HCT116 (cell line): Measurements from ENCODE around the gene ZNF519. TPM values are rescaled to one million over a fixed set of nuclear protein-coding genes. Genes with fewer than 3 reads are reported as not detected.
"Not testable (repeated sequence)": the region's sequence is repeated elsewhere in the genome, so short reads cannot be mapped to it uniquely, and the experiment has no call there.

Source experiments
- ATAC-seq: fragments of 200-7000 bp; cut with Tn5 transposase; 2 replicates; pipeline ENCODE4 v1.9.1; 2020; ENCODE audit warnings: mild to moderate bottlenecking, moderate library complexity
- BruUV-seq: library from RNA; stranded (reverse); fragments of 400-500 nt; replicated peaks from 2 replicates; lab custom pipeline; 2021; lab: Mats Ljungman, UMichigan
- CTCF ChIA-PET: fragments of 300-600 bp; sonication (Branson Sonifier 250); formaldehyde crosslinking; loops from one replicate; lab custom pipeline; 2021; ENCODE audit warnings: antibody characterized with exemption; lab: Charles Lee
- POLR2A ChIA-PET: fragments of 300-600, 350-600 bp; sonication (Branson Sonifier 250); formaldehyde crosslinking; loops from one replicate; lab custom pipeline; 2021; ENCODE audit warnings: antibody characterized with exemption; lab: Charles Lee
- RAD21 ChIA-PET, 2 experiments: fragments of 300-600 bp; sonication (Branson Sonifier 250); formaldehyde crosslinking; loops; one replicate each; lab custom pipeline; 2023; ENCODE audit warnings: low total read pairs in 2 of 2; ENCODE audit not compliant: uncharacterized antibody in 2 of 2, unreplicated experiment in 2 of 2, low non-redundant PET in 1 of 2; lab: Charles Lee
- DNase-seq: peaks from one replicate; pipeline ENCODE4 v3.0.0-alpha.2; 2010; ENCODE audit warnings: low read depth, low spot score
- H2AFZ ChIP-seq: fragments of 200-600 bp; shearing (Covaris generic), sonication (generic); 2 replicates; pipeline ENCODE4 v1.6.1; 2017; ENCODE audit warnings: low read depth, mixed run types, mixed read lengths, antibody characterized with exemption, low read length; ENCODE audit not compliant: poor library complexity, severe bottlenecking
- H3K27ac ChIP-seq: 2 replicates; pipeline ENCODE4 v1.5.1; 2012; ENCODE audit warnings: low read depth, low read length
- H3K27me3 ChIP-seq: fragments of 200-600 bp; sonication (generic); 2 replicates; pipeline ENCODE4 v1.6.1; 2016; ENCODE audit warnings: mixed run types, low read length, mixed read lengths; ENCODE audit not compliant: insufficient read depth
- H3K36me3 ChIP-seq, 2 experiments: fragments of 200-500 bp in 1 of 2; fragments of 200-600 bp in 1 of 2; sonication (Bioruptor generic) in 1 of 2; sonication (generic) in 1 of 2; 2 replicates each; pipeline versions ENCODE4 v1.5.1 to v1.6.1; 2014 to 2016; ENCODE audit warnings: low read length in 2 of 2, inconsistent platforms in 1 of 2, mixed read lengths in 1 of 2, mixed run types in 1 of 2; ENCODE audit not compliant: insufficient read depth in 2 of 2, control insufficient read depth in 1 of 2
- H3K4me1 ChIP-seq, 2 experiments: fragments of 200-600 bp in 1 of 2; sonication (generic) in 1 of 2; 2 replicates each; pipeline versions ENCODE4 v1.5.1 to v1.6.1; 2012 to 2017; ENCODE audit warnings: low read length in 2 of 2, inconsistent platforms in 1 of 2, mild to moderate bottlenecking in 1 of 2, mixed read lengths in 1 of 2, mixed run types in 1 of 2, moderate library complexity in 1 of 2; ENCODE audit not compliant: insufficient read depth in 2 of 2, control insufficient read depth in 1 of 2
- H3K4me2 ChIP-seq: fragments of 200-600 bp; sonication (generic); 2 replicates; pipeline ENCODE4 v1.6.1; 2017; ENCODE audit warnings: mixed run types, low read length, mixed read lengths
- H3K4me3 ChIP-seq, 2 experiments: fragments of 200-600 bp in 1 of 2; sonication (generic) in 1 of 2; replicated peaks in 1 of 2; 2 replicates each; pipeline ENCODE4 v1.5.1; 2011 to 2016; ENCODE audit warnings: low read length in 2 of 2, control low read depth in 1 of 2, low read depth in 1 of 2, mild to moderate bottlenecking in 1 of 2, mixed read lengths in 1 of 2, mixed run types in 1 of 2
- H3K79me2 ChIP-seq: fragments of 200-600 bp; sonication (generic); 2 replicates; pipeline ENCODE4 v1.6.1; 2017; ENCODE audit warnings: mild to moderate bottlenecking, mixed run types, low read length, moderate library complexity, mixed read lengths; ENCODE audit not compliant: insufficient read depth
- H3K9ac ChIP-seq: fragments of 200-600 bp; sonication (generic); 2 replicates; pipeline ENCODE4 v1.6.1; 2016; ENCODE audit warnings: low read length, mixed read lengths
- H3K9me2 ChIP-seq: fragments of 200-600 bp; sonication (generic), shearing (Covaris generic); 2 replicates; pipeline ENCODE4 v1.6.1; 2017; ENCODE audit warnings: mixed run types, mild to moderate bottlenecking, moderate library complexity; ENCODE audit not compliant: insufficient read depth
- H3K9me3 ChIP-seq, 2 experiments: fragments of 200-500 bp in 1 of 2; fragments of 200-600 bp in 1 of 2; sonication (Bioruptor generic) in 1 of 2; sonication (generic) in 1 of 2; 2 replicates each; pipeline ENCODE4 v1.6.1; 2014 to 2017; ENCODE audit warnings: low read length in 2 of 2, mixed read lengths in 2 of 2, inconsistent platforms in 1 of 2, low read depth in 1 of 2, mild to moderate bottlenecking in 1 of 2, mixed run types in 1 of 2, moderate library complexity in 1 of 2; ENCODE audit not compliant: control insufficient read depth in 1 of 2, insufficient read depth in 1 of 2
- H4K20me1 ChIP-seq: fragments of 200-600 bp; sonication (generic), shearing (Covaris generic); 2 replicates; pipeline ENCODE4 v1.6.1; 2017; ENCODE audit warnings: mixed run types, mild to moderate bottlenecking, moderate library complexity; ENCODE audit not compliant: insufficient read depth
- intact Hi-C: fragments of 100-400 bp; cut with micrococcal nuclease; formaldehyde crosslinking; loops from 2 replicates; pipeline ENCODE4 v1.10.0; 2022
- total RNA-seq: library from RNA; stranded (reverse); gene quantifications from one replicate; pipeline ENCODE4 v1.2.1, GENCODE V29; 2021; ENCODE audit not compliant: unreplicated experiment

The ZNF519 gene
- total RNA-seq, 1 experiment from 2014 or later = 6.5 TPM

- POLR2A ChIA-PET = not testable (repeated sequence)
Observed at GRCh38 chr18:14147935-14148865, 16.0 kb upstream of the ZNF519 start.

GRCh38 chr18:14146771-14147170 lies 14.5 kb upstream of the ZNF519 start:
- POLR2A ChIA-PET, CTCF ChIA-PET, H3K4me2 ChIP-seq, H3K9me2 ChIP-seq, RAD21 ChIA-PET, ATAC-seq, BruUV-seq, H3K36me3 ChIP-seq, H3K9me3 ChIP-seq, H3K4me3 ChIP-seq, H3K79me2 ChIP-seq, H2AFZ ChIP-seq, H3K9ac ChIP-seq, intact Hi-C loops, H3K27me3 ChIP-seq, H4K20me1 ChIP-seq, H3K27ac ChIP-seq, DNase-seq, H3K4me1 ChIP-seq: not testable (repeated sequence)

More at GRCh38 chr18:14147935-14148865, 16.0 kb upstream of the ZNF519 start:
- RAD21 ChIA-PET, H3K27ac ChIP-seq, H4K20me1 ChIP-seq, H3K9me3 ChIP-seq, H2AFZ ChIP-seq, intact Hi-C loops, H3K79me2 ChIP-seq, H3K9ac ChIP-seq, H3K36me3 ChIP-seq, H3K4me3 ChIP-seq, ATAC-seq, H3K27me3 ChIP-seq, BruUV-seq, CTCF ChIA-PET, H3K4me1 ChIP-seq, H3K4me2 ChIP-seq, H3K9me2 ChIP-seq, DNase-seq: not testable (repeated sequence)

GRCh38 chr18:14145581-14146338 lies 13.5 kb upstream of the ZNF519 start:
- POLR2A ChIA-PET = not testable (repeated sequence)

GRCh38 chr18:14145021-14145420 lies 12.8 kb upstream of the ZNF519 start:
- H3K9ac ChIP-seq, CTCF ChIA-PET, H3K27me3 ChIP-seq, H3K27ac ChIP-seq, H3K79me2 ChIP-seq, H3K9me3 ChIP-seq, H3K4me2 ChIP-seq, H3K36me3 ChIP-seq, ATAC-seq, H3K4me3 ChIP-seq, H3K4me1 ChIP-seq, DNase-seq, intact Hi-C loops, H3K9me2 ChIP-seq, BruUV-seq, H2AFZ ChIP-seq, POLR2A ChIA-PET, H4K20me1 ChIP-seq, RAD21 ChIA-PET: not testable (repeated sequence)

More at GRCh38 chr18:14145581-14146338, 13.5 kb upstream of the ZNF519 start:
- H3K4me3 ChIP-seq, H3K27me3 ChIP-seq, intact Hi-C loops, RAD21 ChIA-PET, H3K9ac ChIP-seq, H3K36me3 ChIP-seq, H3K79me2 ChIP-seq, H3K9me2 ChIP-seq, DNase-seq, H2AFZ ChIP-seq, H4K20me1 ChIP-seq, ATAC-seq, H3K9me3 ChIP-seq, H3K27ac ChIP-seq, BruUV-seq, H3K4me2 ChIP-seq, CTCF ChIA-PET, H3K4me1 ChIP-seq: not testable (repeated sequence)
